Measurements from ENCODE around the gene PFDN4.

PFDN4 gene

DNA sequence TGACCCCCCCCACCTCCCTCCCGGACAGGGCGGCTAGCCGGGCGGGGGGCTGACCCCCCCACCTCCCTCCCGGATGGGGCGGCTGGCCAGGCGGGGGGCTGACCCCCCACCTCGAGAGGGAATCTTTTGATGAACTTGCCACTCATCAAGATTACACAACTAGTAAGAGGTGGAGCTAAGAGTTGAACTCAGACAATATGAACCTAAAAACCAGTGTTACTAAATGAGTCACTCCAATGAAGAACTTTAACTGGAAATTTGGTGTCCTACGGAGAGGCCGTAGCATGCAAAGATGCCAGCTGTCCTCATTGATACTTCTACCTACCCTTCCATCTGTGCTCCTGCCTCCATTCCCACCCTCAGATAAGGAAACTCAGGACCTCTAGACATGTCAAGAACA, 42.8 kb downstream of the PFDN4 start:
- H3K79me2 ChIP-seq (ENCODE audit: control insufficient read depth, low read length): no peaks in the 10 kb centered on the region
- no peak overlapping the region for H3K4me2 ChIP-seq (ENCODE audit: low read length)
- H3K4me1 ChIP-seq (ENCODE audit: control insufficient read depth, low read length): no peaks in the 10 kb centered on the region
- H3K36me3 ChIP-seq (ENCODE audit: control insufficient read depth, low read length): no peaks in the 10 kb centered on the region
- no peaks in the 10 kb centered on the region for H3K9me3 ChIP-seq (ENCODE audit: control insufficient read depth, insufficient read depth, low read length)
- no peaks in the 10 kb centered on the region for H4K20me1 ChIP-seq (ENCODE audit: control insufficient read depth, insufficient read depth, low read depth, low read length)
- no peak overlapping the region for H3K4me3 ChIP-seq (ENCODE audit: low read length)
- H3F3A ChIP-seq (ENCODE audit: control insufficient read depth, insufficient read depth): no peaks in the 10 kb centered on the region
- H3K27me3 ChIP-seq (ENCODE audit: control insufficient read depth, low read length): no peaks in the 10 kb centered on the region
- H3K27ac ChIP-seq (ENCODE audit: low read depth, low read length): no peak overlapping the region
- TF ChIP-seq, protein P1, sequence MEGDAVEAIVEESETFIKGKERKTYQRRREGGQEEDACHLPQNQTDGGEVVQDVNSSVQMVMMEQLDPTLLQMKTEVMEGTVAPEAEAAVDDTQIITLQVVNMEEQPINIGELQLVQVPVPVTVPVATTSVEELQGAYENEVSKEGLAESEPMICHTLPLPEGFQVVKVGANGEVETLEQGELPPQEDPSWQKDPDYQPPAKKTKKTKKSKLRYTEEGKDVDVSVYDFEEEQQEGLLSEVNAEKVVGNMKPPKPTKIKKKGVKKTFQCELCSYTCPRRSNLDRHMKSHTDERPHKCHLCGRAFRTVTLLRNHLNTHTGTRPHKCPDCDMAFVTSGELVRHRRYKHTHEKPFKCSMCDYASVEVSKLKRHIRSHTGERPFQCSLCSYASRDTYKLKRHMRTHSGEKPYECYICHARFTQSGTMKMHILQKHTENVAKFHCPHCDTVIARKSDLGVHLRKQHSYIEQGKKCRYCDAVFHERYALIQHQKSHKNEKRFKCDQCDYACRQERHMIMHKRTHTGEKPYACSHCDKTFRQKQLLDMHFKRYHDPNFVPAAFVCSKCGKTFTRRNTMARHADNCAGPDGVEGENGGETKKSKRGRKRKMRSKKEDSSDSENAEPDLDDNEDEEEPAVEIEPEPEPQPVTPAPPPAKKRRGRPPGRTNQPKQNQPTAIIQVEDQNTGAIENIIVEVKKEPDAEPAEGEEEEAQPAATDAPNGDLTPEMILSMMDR (IDR thresholded peaks at IDR 0.05; ENCODE audit: low read depth, low read length, poor library complexity, severe bottlenecking): no peak
- no peak for TF ChIP-seq EZH2phosphoT487 (IDR thresholded peaks at IDR 0.05; ENCODE audit: borderline replicate concordance, low read length)
- H3K9me2 ChIP-seq (replicated peaks; ENCODE audit: control insufficient read depth, low read length): no peaks in the 10 kb centered on the region

DNA sequence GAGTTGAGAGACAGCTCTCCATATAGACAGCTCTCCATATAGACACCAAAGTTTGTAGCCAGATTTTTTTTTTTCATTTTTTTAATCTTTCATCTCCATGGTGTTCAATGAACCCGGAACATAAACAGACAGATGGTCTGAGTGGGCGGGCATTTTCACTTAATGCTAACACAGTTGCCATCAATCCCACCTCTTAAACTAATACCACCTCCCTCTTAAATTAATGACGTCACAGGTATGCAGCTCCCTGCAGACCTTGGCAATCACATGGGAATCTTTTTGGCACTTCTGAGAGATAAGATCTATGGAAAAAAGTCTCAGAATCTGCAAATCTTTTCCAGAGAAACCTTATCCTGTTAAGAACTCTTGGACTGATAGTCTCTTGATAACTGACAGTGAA, 43.2 kb downstream of the PFDN4 start:
- H3F3A ChIP-seq (ENCODE audit: control insufficient read depth, insufficient read depth): no peaks in the 10 kb centered on the region
- H3K27me3 ChIP-seq (ENCODE audit: control insufficient read depth, low read length): no peaks in the 10 kb centered on the region
- H3K36me3 ChIP-seq (ENCODE audit: control insufficient read depth, low read length): no peaks in the 10 kb centered on the region
- H3K9me3 ChIP-seq (ENCODE audit: control insufficient read depth, insufficient read depth, low read length): no peaks in the 10 kb centered on the region
- H3K4me3 ChIP-seq (ENCODE audit: low read length): no peak overlapping the region
- H3K9me2 ChIP-seq (replicated peaks; ENCODE audit: control insufficient read depth, low read length): no peaks in the 10 kb centered on the region
- no peaks in the 10 kb centered on the region for H4K20me1 ChIP-seq (ENCODE audit: control insufficient read depth, insufficient read depth, low read depth, low read length)
- TF ChIP-seq, protein P1 (IDR thresholded peaks at IDR 0.05; ENCODE audit: low read depth, low read length, poor library complexity, severe bottlenecking): no peak
- no peak for TF ChIP-seq EZH2phosphoT487 (IDR thresholded peaks at IDR 0.05; ENCODE audit: borderline replicate concordance, low read length)
- no peak overlapping the region for H3K4me2 ChIP-seq (ENCODE audit: low read length)
- H3K27ac ChIP-seq (ENCODE audit: low read depth, low read length): no peak overlapping the region
- H3K79me2 ChIP-seq (ENCODE audit: control insufficient read depth, low read length): no peaks in the 10 kb centered on the region
- H3K4me1 ChIP-seq (ENCODE audit: control insufficient read depth, low read length): no peaks in the 10 kb centered on the region

DNA sequence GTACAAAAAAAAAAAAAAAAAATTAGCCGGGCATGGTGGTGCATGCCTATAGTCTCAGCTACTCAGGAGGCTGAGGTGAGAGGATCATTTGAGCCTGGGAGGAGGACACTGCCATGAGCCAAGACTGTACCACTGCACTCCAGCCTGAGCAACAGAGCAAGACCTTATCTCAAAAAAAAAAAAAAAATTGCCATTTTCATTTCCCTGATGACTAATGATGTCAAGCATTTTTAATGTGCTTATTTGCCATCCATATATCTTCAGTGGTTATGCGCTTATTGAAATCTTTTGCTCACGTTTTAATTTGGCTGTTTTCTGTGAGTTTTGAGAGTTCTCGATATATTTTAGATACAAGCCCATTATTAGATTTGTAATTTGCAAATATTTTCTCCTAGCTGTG, 46.7 kb downstream of the PFDN4 start:
- H3F3A ChIP-seq (ENCODE audit: control insufficient read depth, insufficient read depth): no peaks in the 10 kb centered on the region
- H4K20me1 ChIP-seq (ENCODE audit: control insufficient read depth, insufficient read depth, low read depth, low read length): no peaks in the 10 kb centered on the region
- no peak overlapping the region for H3K4me2 ChIP-seq (ENCODE audit: low read length)
- H3K4me1 ChIP-seq (ENCODE audit: control insufficient read depth, low read length): no peaks in the 10 kb centered on the region
- no peaks in the 10 kb centered on the region for H3K9me3 ChIP-seq (ENCODE audit: control insufficient read depth, insufficient read depth, low read length)
- no peaks in the 10 kb centered on the region for H3K9me2 ChIP-seq (replicated peaks; ENCODE audit: control insufficient read depth, low read length)
- no peak overlapping the region for H3K4me3 ChIP-seq (ENCODE audit: low read length)
- no peak overlapping the region for H3K27ac ChIP-seq (ENCODE audit: low read depth, low read length)
- TF ChIP-seq, protein P1 (IDR thresholded peaks at IDR 0.05; ENCODE audit: low read depth, low read length, poor library complexity, severe bottlenecking): no peak
- no peaks in the 10 kb centered on the region for H3K79me2 ChIP-seq (ENCODE audit: control insufficient read depth, low read length)
- no peaks in the 10 kb centered on the region for H3K36me3 ChIP-seq (ENCODE audit: control insufficient read depth, low read length)
- H3K27me3 ChIP-seq (ENCODE audit: control insufficient read depth, low read length): no peaks in the 10 kb centered on the region

DNA sequence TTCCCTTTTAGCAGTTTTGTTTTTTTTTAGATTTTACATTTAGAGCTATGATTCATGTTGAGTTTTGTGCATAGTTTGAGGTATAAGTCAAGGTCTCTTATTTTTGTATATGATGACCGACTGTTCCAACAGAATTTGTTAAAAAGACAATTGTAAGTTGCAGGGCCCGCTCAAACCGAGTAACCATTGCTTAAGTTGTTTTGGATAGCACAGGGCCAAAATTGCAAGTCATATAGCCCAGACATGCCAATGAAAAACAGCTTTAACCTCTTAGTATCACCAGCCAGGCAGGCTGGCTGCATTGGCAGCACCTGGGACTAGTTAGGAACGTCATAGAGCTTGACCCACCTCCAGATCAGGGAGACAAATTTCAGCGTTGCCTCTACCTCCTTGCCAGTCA, 47.3 kb downstream of the PFDN4 start:
- no peak overlapping the region for H3K27ac ChIP-seq (ENCODE audit: low read depth, low read length)
- no peaks in the 10 kb centered on the region for H3K79me2 ChIP-seq (ENCODE audit: control insufficient read depth, low read length)
- H3K36me3 ChIP-seq (ENCODE audit: control insufficient read depth, low read length): no peaks in the 10 kb centered on the region
- H4K20me1 ChIP-seq (ENCODE audit: control insufficient read depth, insufficient read depth, low read depth, low read length): no peaks in the 10 kb centered on the region
- H3K9me2 ChIP-seq (replicated peaks; ENCODE audit: control insufficient read depth, low read length): no peaks in the 10 kb centered on the region
- no peaks in the 10 kb centered on the region for H3F3A ChIP-seq (ENCODE audit: control insufficient read depth, insufficient read depth)
- no peaks in the 10 kb centered on the region for H3K4me1 ChIP-seq (ENCODE audit: control insufficient read depth, low read length)
- H3K4me3 ChIP-seq (ENCODE audit: low read length): no peak overlapping the region
- H3K4me2 ChIP-seq (ENCODE audit: low read length): no peak overlapping the region
- no peaks in the 10 kb centered on the region for H3K9me3 ChIP-seq (ENCODE audit: control insufficient read depth, insufficient read depth, low read length)
- no peak for TF ChIP-seq EZH2phosphoT487 (IDR thresholded peaks at IDR 0.05; ENCODE audit: borderline replicate concordance, low read length)
- TF ChIP-seq, protein P1 (IDR thresholded peaks at IDR 0.05; ENCODE audit: low read depth, low read length, poor library complexity, severe bottlenecking): no peak
- H3K27me3 ChIP-seq (ENCODE audit: control insufficient read depth, low read length): no peaks in the 10 kb centered on the region
